GM18502 (cell line): Measurements from ENCODE around the gene ZBTB38.

Source experiments
- ATAC-seq: cut with Tn5 transposase; IDR thresholded peaks from one replicate; pipeline ENCODE4 v1.9.1; 2021; ENCODE audit warnings: mild to moderate bottlenecking; ENCODE audit not compliant: unreplicated experiment, poor library complexity

Gene ZBTB38, protein sequence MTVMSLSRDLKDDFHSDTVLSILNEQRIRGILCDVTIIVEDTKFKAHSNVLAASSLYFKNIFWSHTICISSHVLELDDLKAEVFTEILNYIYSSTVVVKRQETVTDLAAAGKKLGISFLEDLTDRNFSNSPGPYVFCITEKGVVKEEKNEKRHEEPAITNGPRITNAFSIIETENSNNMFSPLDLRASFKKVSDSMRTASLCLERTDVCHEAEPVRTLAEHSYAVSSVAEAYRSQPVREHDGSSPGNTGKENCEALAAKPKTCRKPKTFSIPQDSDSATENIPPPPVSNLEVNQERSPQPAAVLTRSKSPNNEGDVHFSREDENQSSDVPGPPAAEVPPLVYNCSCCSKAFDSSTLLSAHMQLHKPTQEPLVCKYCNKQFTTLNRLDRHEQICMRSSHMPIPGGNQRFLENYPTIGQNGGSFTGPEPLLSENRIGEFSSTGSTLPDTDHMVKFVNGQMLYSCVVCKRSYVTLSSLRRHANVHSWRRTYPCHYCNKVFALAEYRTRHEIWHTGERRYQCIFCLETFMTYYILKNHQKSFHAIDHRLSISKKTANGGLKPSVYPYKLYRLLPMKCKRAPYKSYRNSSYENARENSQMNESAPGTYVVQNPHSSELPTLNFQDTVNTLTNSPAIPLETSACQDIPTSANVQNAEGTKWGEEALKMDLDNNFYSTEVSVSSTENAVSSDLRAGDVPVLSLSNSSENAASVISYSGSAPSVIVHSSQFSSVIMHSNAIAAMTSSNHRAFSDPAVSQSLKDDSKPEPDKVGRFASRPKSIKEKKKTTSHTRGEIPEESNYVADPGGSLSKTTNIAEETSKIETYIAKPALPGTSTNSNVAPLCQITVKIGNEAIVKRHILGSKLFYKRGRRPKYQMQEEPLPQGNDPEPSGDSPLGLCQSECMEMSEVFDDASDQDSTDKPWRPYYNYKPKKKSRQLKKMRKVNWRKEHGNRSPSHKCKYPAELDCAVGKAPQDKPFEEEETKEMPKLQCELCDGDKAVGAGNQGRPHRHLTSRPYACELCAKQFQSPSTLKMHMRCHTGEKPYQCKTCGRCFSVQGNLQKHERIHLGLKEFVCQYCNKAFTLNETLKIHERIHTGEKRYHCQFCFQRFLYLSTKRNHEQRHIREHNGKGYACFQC (N-terminal part only)

DNA sequence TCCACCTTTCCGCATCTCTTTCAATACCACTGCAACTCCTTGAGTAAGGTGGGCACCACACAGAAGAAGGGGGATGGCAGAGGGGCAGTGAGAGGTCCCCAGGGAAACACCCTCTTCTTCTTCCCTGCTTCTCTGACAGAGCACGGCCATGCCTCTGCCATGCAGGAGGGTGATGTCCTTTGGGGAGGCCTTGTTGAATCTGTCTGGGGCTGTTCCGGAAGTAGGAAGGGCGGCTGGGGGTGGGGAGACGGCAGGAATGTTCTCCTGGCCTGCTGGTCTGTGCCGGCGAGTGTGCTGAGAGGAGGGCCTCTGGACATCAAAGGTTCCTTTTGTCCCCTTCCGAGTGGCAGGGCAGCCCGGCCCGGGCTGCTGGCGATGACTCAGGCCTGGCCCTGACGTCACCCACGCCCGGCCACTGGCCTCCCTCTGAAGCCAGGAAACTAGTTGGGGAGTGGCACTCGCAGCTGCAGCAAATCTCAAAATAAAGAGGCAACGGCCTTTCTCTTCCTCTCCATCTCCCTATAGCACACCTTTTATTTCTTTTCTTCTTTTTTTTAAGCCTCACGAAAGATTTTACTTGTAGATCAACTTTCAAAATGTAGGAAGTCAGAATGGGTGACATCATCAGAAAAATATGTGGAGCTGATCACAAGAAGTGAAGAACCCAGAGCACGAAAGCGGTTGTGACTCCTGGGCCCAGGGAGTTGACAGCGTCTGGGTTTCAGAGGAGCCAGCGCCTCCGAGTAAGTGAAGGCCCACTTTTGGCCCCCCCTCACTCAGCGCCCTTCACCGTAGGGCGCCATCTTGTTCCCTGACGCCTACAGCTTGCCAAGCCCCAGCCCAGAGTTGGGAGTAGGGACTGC, at the start of gene ZBTB38:
Gene ZBTB38, plus strand, starts transcription at position 443 of the 863 bp plus-strand sequence. CDS start 73,885 bp downstream, outside the sequence.
- ATAC-seq: no peak

DNA sequence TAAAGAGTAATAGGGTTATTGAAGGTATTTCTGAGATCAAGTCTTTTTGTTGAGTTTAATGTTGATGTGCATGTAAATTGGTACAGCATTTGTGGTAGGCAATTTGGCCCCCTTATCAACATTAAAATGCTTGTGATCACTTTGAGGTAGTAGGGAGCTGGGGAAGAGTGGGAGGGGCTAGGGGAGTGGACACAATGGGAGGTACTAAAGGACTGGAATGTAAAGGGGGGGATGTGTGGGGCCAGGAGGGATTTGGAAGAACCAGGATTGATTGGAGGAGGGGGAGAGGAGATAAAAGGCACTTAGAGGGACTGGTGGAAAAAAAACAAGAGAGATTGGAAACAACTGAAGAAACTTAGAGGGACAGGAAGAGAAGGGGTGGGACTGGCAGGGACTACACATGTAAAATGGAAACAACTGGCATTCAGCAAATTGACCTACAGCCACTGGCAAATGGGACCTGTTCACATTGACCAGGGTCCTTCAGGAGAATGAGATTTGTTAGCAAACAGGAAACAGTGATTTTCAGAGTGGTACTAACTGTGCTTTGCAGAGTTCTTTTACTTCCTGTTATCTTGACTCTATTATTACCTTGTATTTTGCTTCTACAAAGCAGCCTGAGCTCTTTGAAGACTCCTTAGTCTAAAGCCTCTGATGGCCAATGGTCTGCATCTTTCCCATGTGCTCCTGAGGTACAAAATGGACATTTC, 47.8 kb upstream of the ZBTB38 start:
- ATAC-seq: peak; percentile 43

DNA sequence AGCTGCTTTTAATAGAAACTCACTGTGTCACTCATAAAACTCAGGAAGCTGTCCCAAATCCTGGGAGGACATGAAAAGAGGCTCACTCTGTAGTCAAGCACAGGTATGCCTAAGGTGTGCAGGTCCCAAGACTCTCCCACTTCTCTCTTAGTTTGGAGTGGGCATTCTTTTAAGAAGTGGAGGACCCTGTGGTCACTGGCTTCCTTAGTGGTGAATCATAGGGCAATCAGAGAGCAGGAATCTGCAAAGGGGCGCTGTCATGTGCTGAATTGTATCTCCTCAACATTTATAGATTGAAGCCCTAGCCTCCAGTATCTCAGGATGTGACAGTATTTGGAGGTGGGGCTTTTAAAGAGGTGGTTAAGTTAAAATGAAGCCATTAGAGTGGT, 47.2 kb upstream of the ZBTB38 start:
- no peak for ATAC-seq

DNA sequence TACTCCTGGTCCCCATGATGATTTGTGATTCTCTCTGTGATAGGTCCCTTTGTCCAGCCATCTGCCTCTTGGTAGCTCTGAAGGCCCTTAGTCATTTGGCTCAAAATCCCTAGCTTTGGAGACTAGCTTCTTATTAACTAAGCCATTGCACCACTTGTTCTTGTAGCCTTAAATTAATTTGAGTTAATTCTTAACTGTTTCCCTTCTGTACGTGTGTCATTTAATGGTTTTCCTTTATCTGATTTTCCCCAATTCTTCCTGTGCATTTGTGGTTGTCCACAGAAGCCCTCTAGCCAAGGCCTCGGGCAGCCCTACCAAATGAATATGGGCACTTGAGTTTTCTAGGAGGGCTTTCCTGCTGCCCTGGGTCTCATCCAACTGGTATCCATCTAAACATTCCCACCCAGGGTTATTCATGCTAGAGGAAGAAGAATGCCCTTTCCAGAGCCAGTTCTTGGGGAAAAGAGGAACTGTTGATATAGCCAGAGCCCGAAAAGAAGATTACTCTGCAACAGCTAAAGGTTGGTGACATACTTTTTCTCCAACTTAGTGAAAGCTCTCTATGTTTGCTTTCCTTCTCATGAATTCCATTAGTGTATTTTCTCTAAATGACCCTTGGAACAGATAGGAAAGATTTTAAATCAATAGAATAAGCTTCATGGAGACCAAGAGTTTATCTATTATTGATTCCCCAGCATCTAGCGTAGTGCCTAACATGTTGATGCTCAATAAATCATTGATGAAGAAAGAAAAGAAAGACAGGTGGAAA, 44.2 kb upstream of the ZBTB38 start:
- ATAC-seq: no peak

DNA sequence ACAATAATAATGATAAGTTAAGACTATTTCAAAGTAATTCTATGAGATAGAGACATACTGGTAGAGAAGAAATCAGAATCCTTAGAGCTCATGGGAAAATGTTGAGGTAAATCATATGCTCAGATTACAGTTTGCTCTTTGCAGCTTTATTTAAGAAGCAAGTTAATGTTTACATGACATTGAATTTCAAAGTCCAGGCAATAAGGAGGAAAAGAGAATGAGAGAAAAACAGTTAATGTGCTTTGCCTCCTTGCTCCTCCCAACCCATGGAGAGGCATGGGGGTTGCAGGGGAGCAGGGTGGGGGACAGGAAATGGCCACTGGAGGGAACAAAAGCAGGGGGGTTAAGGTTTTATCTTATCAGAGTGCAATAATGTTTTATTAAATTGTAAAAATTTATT, 42.2 kb upstream of the ZBTB38 start:
- no peak for ATAC-seq

DNA sequence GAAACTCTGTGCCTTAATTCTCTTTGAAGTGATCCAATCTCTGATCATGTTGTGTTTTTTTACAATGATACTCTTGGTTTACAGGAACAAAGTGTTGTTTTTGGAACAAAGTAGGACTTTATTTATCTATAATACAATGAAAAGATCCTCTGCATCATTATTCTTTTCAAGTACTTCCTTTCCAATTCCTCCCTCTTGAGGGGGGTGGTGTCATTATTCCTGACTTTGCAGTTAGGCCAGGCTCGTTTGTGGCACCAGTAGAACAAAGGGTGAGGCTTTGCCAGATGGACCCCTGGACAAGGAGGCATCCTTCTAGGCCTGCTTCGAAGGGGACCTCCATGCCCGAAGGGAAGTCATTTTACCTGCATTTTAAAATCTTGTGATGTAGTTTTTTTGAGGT, 41.7 kb upstream of the ZBTB38 start:
- no peak for ATAC-seq

DNA sequence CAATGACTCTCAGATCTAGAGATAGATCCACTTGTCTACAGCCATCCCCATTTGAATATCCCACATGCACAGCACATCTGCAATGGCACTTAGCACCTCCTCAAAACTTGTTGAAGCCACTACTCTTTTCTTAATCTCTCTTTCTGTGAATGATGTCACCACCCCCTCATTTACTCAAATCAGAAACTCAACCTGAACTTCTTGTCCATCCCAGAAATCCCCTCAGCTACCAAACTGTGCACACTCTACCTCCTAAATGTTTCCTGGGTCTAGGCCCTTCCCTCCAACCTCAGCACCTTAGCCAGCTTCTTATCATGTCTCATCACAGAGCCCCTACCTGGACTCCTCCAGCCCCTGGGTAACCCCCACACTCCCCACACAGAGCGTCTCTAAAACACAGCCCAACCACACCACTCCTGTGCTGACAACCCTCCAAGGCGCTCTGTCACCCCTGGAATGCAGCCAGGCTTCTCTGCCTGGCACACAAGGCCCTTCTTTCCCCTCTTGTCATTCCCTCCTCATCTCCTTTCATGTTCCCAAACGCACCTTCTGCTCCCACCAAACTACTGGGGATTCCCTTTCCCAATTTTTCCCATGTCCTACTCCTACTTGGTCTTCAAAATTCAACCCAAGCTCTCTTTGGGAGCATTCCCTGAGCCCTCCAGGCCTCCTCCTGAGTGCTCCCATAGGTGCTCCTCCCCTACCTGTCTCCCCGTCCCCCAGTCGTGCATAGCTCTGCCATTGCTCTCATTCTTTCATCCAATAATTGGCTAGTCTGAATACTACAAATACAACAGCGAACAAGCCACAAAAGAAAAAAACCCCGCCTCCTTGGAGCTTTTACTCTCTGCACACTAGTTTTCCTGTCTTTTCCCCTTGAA, 39.8 kb upstream of the ZBTB38 start:
- ATAC-seq: peak; percentile 61

DNA sequence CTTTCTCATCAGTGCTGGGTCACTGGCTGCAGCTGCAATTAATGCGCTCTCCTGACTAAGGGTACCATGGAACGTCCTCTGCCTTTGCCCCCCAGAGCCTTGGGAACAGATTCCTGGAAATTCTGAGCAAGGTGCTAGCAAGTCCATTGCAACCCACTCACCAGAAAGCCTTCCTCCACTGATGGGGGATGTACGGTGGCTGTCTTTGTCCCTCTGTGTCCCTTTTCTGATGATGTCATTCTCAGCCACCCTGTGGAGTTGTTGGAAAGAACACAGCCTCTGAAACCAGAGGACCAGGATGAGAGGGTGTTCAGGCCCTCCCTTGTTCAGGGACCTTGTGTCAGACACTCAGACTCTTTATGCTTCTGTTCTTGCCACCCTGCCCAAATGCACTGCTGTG, 38.1 kb upstream of the ZBTB38 start:
- ATAC-seq: no peak

DNA sequence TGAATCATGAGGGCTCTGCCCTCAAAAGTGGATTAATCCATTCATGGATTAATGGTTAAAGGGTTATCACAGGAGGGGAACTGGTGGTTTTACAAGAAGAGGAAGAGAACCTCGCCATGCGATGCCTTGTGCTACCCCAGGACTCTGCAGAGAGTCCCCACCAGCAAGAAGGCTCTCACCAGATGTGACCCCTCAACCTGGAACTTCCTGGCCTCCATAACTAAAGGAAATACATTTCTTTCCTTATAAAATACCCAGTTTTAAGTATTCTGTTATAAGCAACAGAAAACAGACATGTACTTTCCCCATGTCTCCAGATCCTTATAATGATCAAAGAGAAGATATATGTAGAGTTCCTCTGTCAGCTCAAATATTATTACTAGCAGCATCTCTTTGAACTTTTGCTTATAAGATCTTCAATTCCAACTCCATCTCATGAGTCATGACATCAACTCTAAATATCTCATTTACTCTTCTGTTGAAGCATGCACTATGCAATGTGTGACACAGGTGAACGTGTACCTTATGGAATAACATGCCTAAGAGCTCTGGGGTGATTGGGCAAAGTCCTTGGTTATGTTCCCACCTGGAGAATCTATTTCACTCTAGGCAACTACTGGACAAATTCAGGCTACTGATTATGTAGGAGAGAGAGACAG, 37.5 kb upstream of the ZBTB38 start:
- no peak for ATAC-seq

DNA sequence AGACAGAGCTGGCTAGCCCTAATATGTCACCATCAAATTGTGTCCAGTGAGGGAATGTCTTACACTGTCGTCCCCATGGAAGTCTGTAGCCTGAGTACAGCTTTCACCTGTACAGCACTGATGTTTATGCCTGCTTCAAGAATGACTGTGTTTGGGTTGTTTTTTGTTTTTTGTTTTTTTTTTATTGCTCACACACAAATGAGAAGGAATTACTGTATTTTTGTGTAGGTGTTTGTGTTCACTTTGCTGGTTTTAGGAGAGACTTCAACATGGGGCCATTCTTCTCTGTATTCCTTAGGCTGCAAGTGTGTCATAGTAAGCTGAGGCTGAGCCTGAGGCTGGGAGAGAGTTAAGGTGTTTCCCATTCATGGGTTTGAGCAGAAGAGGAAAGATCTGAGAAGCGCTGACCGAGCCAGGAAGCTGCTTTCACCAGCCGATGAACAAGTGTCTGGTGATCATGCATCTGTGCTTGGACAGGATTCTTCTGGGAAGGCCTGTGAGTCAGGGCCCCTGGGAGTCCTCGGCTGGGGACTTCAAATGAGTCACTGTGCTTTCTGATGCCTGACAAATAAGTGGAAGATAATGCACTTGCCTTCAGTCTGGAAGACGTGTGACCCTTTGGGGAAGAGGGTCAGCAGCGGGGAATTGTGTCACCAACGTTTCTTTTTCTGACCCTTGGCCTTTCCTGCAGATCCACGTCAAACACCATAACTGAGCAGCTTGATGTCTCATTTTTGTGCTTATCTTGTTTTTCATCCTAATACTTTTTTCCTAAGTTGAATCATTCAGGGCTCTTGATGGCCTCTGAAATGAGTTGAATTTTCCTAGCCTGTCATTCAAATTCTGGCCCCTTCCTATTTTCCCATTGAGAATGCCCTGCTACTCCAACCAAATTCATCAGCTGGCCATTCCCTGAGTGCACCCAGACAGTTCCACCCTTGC, 36.7 kb upstream of the ZBTB38 start:
- peak; percentile 40 for ATAC-seq

DNA sequence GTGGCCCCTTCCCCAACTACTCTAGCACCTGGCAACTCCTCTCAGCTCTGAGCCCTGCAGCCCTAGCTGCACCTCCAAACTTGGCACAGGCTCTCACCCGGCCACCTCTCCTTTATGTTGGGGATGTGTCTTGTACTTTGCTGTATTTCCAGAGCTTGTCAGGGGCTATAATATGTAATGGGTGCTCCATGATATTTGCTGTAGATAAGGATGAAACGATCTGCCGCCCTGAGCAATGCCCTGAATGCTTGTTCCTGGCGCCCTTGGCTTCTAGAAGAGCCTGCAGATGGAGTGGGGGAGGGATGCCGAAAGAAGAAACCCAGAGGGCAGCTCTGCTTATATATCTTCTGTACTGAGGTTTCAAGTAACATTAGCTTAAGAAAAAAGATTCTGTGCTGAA, 35.9 kb upstream of the ZBTB38 start:
- ATAC-seq: no peak

DNA sequence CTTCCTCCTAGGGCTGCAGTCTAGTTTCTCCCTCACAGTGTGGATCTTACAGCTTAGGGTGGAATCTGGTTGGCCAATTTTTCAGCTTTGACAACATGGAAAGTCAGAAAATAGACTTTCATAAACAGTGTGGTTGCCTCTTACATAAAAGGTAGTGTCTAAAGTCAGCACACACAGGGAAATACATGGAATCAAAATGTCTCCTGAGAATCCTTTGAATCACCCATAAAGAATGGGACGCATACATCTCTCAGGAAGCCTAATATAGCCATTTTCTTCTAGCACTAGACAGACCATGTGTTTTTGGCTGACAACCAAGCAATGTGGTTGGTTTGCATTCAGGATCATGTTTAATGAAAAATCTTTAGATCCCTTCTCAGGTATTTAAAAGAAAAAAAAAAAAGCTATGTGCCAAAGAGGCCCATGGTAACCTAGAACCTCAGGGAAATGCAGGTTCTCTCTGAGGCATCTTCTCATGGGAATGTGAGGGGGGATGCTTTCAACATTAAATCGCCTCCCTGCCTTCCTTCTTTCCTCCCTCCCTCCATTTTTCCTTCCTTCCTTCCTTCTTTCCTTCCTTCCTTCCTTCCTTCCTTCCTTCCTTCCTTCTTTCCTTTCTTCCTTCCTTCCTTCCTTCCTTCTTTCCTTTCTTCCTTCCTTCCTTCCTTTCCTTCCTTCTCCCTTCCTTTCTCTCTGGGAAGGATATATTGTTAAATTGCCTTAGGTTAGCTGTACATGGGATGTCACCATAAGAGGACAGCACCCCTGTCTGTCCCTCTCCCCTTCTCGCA, 34.3 kb upstream of the ZBTB38 start:
- no peak for ATAC-seq

DNA sequence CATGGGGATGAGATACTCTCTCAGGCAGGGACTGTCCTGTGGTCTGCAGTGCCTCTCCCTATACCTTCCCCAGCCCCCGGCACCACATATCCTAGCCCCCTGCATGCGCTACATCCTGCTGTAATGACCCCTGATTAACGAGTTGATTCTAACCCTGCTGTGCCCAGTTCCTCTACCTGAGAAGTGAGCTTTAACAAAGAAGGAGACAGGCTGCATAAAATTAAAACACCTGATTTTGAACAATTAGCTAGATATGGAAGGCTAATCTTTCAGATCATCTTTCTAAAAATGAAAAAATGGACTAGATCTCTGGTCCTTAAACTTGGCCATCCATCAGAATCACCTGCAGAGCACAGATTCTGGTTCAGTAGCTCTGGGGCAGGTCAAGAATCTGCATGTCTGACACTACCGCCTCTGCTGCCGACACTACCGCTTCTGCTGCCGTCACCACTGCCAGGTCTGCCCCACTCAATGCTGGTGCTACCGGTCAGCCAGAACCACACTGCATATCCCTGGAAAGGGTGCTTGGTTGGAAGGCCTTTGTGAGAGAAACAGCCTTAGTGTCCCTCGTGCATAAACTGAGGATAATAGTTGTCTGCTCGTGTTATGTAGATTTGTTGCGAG, 33.6 kb upstream of the ZBTB38 start:
- ATAC-seq: no peak

DNA sequence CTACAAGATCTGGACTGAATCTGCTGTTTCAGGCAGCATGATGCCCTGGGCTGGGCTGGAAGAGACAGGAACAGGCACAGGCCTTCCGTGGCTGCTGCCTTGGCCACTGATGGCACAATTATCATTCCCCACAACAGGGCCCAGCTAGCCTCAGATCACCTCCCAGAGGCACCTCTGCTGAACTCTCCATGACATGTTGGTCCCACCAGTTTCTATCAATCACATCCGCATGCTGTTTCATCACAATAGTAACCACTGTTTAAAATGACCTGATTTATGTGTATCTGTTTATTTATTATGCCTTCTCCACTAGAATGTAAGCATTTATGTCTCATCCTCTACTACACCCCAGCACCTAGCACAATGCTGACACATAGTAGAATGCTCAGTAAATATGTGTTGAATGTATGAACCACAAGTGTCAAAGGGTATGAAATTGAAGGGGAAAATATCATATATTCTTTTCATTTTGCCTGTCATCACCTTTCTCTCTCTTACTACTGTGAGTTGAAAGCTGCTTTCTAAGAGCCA, 32.7 kb upstream of the ZBTB38 start:
- ATAC-seq: no peak
